PC-3 (cell line): ENCODE data around the gene KIF9. TPM values are rescaled to one million over a fixed set of nuclear protein-coding genes. Genes with fewer than 3 reads are reported as not detected.

Experiments
- ATAC-seq: fragments of 200-7000 bp; cut with Tn5 transposase; 2 replicates; pipeline ENCODE4 v1.9.1; 2020; ENCODE audit warnings: mild to moderate bottlenecking, moderate library complexity
- BruUV-seq: library from RNA; stranded (reverse); fragments of 400-500 nt; replicated peaks from 2 replicates; lab custom pipeline; 2021; lab: Mats Ljungman, UMichigan
- CTCF ChIA-PET: fragments of 300-600 bp; sonication (Branson Sonifier 250); formaldehyde crosslinking; loops from one replicate; lab custom pipeline; 2022; ENCODE audit warnings: antibody characterized with exemption; lab: Charles Lee
- POLR2A ChIA-PET: fragments of 300-600 bp; sonication (Branson Sonifier 250); formaldehyde crosslinking; loops from one replicate; lab custom pipeline; 2022; ENCODE audit warnings: antibody characterized with exemption; ENCODE audit not compliant: unreplicated experiment; lab: Charles Lee
- DNase-seq: peaks from one replicate; pipeline ENCODE4 v3.0.0-alpha.2; 2015
- H2AFZ ChIP-seq: fragments of 300-600 bp; sonication (generic); 2 replicates; pipeline ENCODE4 v1.6.0; 2016; ENCODE audit warnings: antibody characterized with exemption, low read length
- H3F3A ChIP-seq: fragments of 300-600 bp; sonication (generic); one replicate; pipeline ENCODE4 v1.6.0; 2017; ENCODE audit warnings: antibody characterized with exemption, low read length, control low read depth, mild to moderate bottlenecking; ENCODE audit not compliant: unreplicated experiment
- H3K27ac ChIP-seq: fragments of 300-600 bp; sonication (generic); 2 replicates; pipeline ENCODE4 v1.5.1; 2016; ENCODE audit warnings: mild to moderate bottlenecking, low read length
- H3K27me3 ChIP-seq: fragments of 300-600 bp; sonication (generic); 2 replicates; pipeline ENCODE4 v1.6.1; 2016; ENCODE audit warnings: low read length, mixed read lengths
- H3K36me3 ChIP-seq: fragments of 300-600 bp; sonication (generic); 2 replicates; pipeline ENCODE4 v1.6.1; 2016; ENCODE audit warnings: low read depth, mixed run types, low read length, mixed read lengths
- H3K4me1 ChIP-seq: fragments of 300-600 bp; sonication (generic); 2 replicates; pipeline ENCODE4 v1.5.1; 2016; ENCODE audit warnings: low read length; ENCODE audit not compliant: insufficient read depth
- H3K4me2 ChIP-seq: fragments of 300-600 bp; sonication (generic); 2 replicates; pipeline ENCODE4 v1.6.0; 2016; ENCODE audit warnings: low read length
- H3K4me3 ChIP-seq: fragments of 300-600 bp; sonication (generic); 2 replicates; pipeline ENCODE4 v1.5.1; 2016; ENCODE audit warnings: mild to moderate bottlenecking, low read length, mixed read lengths
- H3K79me2 ChIP-seq: fragments of 300-600 bp; sonication (generic); 2 replicates; pipeline ENCODE4 v1.6.1; 2017; ENCODE audit warnings: low read length, mixed read lengths
- H3K9ac ChIP-seq: fragments of 300-600 bp; sonication (generic); 2 replicates; pipeline ENCODE4 v1.6.0; 2016; ENCODE audit warnings: mild to moderate bottlenecking, low read length
- H3K9me2 ChIP-seq: fragments of 300-600 bp; sonication (generic); replicated peaks from 2 replicates; pipeline ENCODE4 v1.6.1; 2016; ENCODE audit warnings: mixed run types, low read length, mixed read lengths
- H3K9me3 ChIP-seq: fragments of 300-600 bp; sonication (generic); 2 replicates; pipeline ENCODE4 v1.6.1; 2016; ENCODE audit warnings: low read length, mixed read lengths
- H4K20me1 ChIP-seq: fragments of 300-600 bp; sonication (generic); 2 replicates; pipeline ENCODE4 v1.6.1; 2016; ENCODE audit warnings: low read length, mixed read lengths
- EZH2 ChIP-seq: fragments of 300-600 bp; sonication (generic); IDR thresholded peaks from one replicate; pipeline ENCODE4 v1.6.1; 2017; ENCODE audit warnings: antibody characterized with exemption, mild to moderate bottlenecking, low read length; ENCODE audit not compliant: unreplicated experiment
- EZH2phosphoT487 ChIP-seq: fragments of 300-600 bp; sonication (generic); IDR thresholded peaks from 2 replicates; pipeline ENCODE4 v1.6.1; 2018; ENCODE audit warnings: mild to moderate bottlenecking, antibody characterized with exemption, low read length, borderline replicate concordance
- intact Hi-C: fragments of 100-400 bp; cut with micrococcal nuclease; formaldehyde crosslinking; loops from 2 replicates; pipeline ENCODE4 v1.9.0; 2023
- total RNA-seq: library from RNA; depleted of rRNA; stranded (reverse); fragments of >200 nt; gene quantifications from 2 replicates; pipeline ENCODE4 v1.2.3, GENCODE V29; 2014
- TF ChIP-seq, protein P1 (sequence below): fragments of 300-600 bp; sonication (generic); conservative IDR thresholded peaks from 2 replicates; pipeline ENCODE4 v1.5.1; 2017; ENCODE audit warnings: antibody characterized with exemption, low read depth, mild to moderate bottlenecking, low read length

KIF9 gene
- total RNA-seq, 1 experiment from 2014 or later: 22.7 TPM

DNA sequence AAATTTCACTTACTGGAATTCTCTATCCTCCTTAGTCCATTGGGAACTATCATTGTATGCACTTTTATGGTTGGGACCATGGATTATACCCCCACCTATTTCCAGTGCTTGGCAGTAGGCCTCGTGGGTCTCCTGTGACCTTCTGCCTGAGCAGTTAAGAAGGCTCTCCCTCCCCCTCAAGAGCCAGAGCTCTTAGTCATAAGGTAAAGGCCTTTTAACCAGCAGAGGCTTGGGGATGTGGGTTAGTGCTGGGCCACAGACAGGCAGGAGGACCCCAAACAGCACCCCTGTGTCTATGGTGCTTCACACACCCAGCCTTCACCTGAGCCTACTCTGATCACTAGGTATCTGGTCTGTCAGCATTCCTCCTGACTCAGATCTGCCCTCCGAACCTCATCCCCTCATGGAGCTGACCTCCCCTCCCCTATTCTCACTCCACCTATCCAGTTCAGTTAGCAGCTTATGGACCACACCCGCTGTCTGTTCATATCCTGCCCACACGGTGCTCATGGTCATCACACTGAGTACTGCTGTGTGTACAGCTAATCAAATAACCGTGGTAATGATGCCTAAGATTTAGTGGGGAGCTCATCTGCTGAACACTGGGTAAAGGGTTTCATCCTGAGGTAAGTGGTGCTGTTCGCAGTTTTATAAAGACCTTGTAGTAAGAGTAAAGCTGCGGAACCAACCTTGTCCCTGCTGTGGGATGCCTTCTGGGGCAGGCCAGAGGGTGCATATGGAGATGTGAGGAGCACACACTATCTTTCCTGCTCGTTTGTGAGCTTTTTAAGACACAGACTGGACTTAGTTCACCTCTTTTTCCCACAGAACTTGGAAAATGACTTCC is 41.1 kb upstream of the KIF9 start:
- ChIA-PET CTCF (interaction anchor here (0.6 to 1.7 kb wide), 6 partner anchors 41 to 290 kb away, joined by 3 to 11 read pairs (median 3); partner anchors contain the start of genes KIF9 and KLHL18), POLR2A (no interaction called here)
- Histone ChIP-seq H3K79me2 (no peaks in the 10 kb centered on the region; the same call in 1 of the 2 replicates), H3K9ac (no peak overlapping the region; the same call in 1 of the 2 replicates), H2AFZ (no peak overlapping the region), H4K20me1 (no peaks in the 10 kb centered on the region), H3K9me2 (no peaks in the 10 kb centered on the region), H3K27me3 (no peaks in the 10 kb centered on the region), H3K4me1 (peaks cover 19% of the 10 kb centered on the region), H3K9me3 (no peaks in the 10 kb centered on the region), H3K4me3 (no peak overlapping the region), H3K4me2 (peak overlapping the region; percentile 66), H3K27ac (peak overlapping the region; percentile 63), H3F3A (no peaks in the 10 kb centered on the region), H3K36me3 (peaks cover 36% of the 10 kb centered on the region)
- DNase-seq: peak; percentile 88
- TF ChIP-seq EZH2 (no peak), EZH2phosphoT487 (no peak)
- TF ChIP-seq, protein P1, sequence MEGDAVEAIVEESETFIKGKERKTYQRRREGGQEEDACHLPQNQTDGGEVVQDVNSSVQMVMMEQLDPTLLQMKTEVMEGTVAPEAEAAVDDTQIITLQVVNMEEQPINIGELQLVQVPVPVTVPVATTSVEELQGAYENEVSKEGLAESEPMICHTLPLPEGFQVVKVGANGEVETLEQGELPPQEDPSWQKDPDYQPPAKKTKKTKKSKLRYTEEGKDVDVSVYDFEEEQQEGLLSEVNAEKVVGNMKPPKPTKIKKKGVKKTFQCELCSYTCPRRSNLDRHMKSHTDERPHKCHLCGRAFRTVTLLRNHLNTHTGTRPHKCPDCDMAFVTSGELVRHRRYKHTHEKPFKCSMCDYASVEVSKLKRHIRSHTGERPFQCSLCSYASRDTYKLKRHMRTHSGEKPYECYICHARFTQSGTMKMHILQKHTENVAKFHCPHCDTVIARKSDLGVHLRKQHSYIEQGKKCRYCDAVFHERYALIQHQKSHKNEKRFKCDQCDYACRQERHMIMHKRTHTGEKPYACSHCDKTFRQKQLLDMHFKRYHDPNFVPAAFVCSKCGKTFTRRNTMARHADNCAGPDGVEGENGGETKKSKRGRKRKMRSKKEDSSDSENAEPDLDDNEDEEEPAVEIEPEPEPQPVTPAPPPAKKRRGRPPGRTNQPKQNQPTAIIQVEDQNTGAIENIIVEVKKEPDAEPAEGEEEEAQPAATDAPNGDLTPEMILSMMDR: no peak
- no TSS peak for BruUV-seq
- intact Hi-C loops: loop anchor here (1.0 to 10.0 kb wide), 3 partner anchors 42 to 159 kb away; partner anchors contain the start of gene SETD2
- ATAC-seq: peak; percentile 75

DNA sequence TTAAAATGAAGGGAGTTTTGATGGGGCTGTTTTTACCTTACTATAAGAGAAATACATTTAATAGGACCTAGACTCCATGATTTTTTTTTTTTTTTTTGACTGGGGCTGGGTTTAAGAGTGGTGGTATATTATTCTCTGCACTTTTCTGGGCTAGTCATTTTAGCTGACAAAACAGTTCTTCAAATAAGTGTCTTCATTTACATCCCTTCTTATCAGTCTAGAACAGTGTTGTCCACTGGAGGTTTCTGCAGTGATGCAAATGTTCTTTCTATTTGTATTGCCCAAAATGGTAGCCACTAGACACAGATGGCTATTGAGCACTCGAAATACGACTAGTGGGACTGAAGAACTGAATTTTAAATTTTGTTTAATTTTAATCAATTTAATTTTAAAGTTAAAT is 37.4 kb upstream of the KIF9 start:
- Histone ChIP-seq H3K4me3 (no peak overlapping the region), H3F3A (no peaks in the 10 kb centered on the region), H3K27ac (no peak overlapping the region), H2AFZ (no peak overlapping the region), H3K9me3 (no peaks in the 10 kb centered on the region), H3K27me3 (no peaks in the 10 kb centered on the region), H3K9me2 (no peaks in the 10 kb centered on the region), H3K79me2 (peaks cover 4% of the 10 kb centered on the region; the same call in 1 of the 2 replicates), H4K20me1 (0 out of 2 replicates have a peak, but pooled peaks cover 4% of the 10 kb centered on the region), H3K4me1 (peaks cover 23% of the 10 kb centered on the region), H3K9ac (no peak overlapping the region), H3K4me2 (no peak overlapping the region), H3K36me3 (peaks cover 28% of the 10 kb centered on the region)
- intact Hi-C loops: loop anchor here (10.0 kb wide), 1 partner anchor 155 kb away; the partner anchor contains the start of gene SETD2
- CTCF ChIA-PET: no interaction called here
- BruUV-seq: no TSS peak
- POLR2A ChIA-PET: no interaction called here
- DNase-seq (no peak), ATAC-seq (no peak)
- TF ChIP-seq EZH2phosphoT487: no peak
- TF ChIP-seq, protein P1: no peak
- TF ChIP-seq EZH2: no peak
